GM21423 (cell line): ENCODE data around the gene FGFR3.
"Not testable (repeated sequence)": the region's sequence is repeated elsewhere in the genome, so short reads cannot be mapped to it uniquely, and the experiment has no call there.

Experiments
- ATAC-seq: cut with Tn5 transposase; IDR thresholded peaks from one replicate; pipeline ENCODE4 v1.9.1; 2021; ENCODE audit warnings: mild to moderate bottlenecking, moderate library complexity; ENCODE audit not compliant: unreplicated experiment

The FGFR3 gene

GRCh38 chr4:1815096-1815996 lies 22.3 kb downstream of the FGFR3 start:
- no peak for ATAC-seq

GRCh38 chr4:1815997-1816860 lies 23.1 kb downstream of the FGFR3 start:
- ATAC-seq: no peak

- ATAC-seq: no peak
These were observed 26.2 kb downstream of the FGFR3 start for GRCh38 chr4:1819284-1819683.

- no peak for ATAC-seq
These were observed 26.7 kb downstream of the FGFR3 start for GRCh38 chr4:1819816-1820215.

- no peak for ATAC-seq
These were observed 28.8 kb downstream of the FGFR3 start for GRCh38 chr4:1821679-1822567.

GRCh38 chr4:1822568-1823544 lies 29.8 kb downstream of the FGFR3 start:
- no peak for ATAC-seq

- ATAC-seq: no peak
These were observed 30.4 kb downstream of the FGFR3 start for GRCh38 chr4:1823545-1823932.

- no peak for ATAC-seq
These were observed 31.7 kb downstream of the FGFR3 start for GRCh38 chr4:1824746-1825145.

- no peak for ATAC-seq
These were observed 32.2 kb downstream of the FGFR3 start for GRCh38 chr4:1825326-1825725.

GRCh38 chr4:1826531-1827350 lies 33.6 kb downstream of the FGFR3 start:
- ATAC-seq: no peak

GRCh38 chr4:1830234-1830633 lies 37.1 kb downstream of the FGFR3 start:
- ATAC-seq: no peak

GRCh38 chr4:1830642-1831228 lies 37.6 kb downstream of the FGFR3 start:
- ATAC-seq: no peak

- ATAC-seq: no peak
These were observed 38.2 kb downstream of the FGFR3 start for GRCh38 chr4:1831331-1831730.

GRCh38 chr4:1832690-1833089 lies 39.6 kb downstream of the FGFR3 start:
- no peak for ATAC-seq

- no peak for ATAC-seq
These were observed 40.4 kb downstream of the FGFR3 start for GRCh38 chr4:1833307-1834046.

- no peak for ATAC-seq
These were observed 41.1 kb downstream of the FGFR3 start for GRCh38 chr4:1834047-1834775.

- not testable (repeated sequence) for ATAC-seq
These were observed 42.7 kb downstream of the FGFR3 start for GRCh38 chr4:1835836-1836235.
